ENCODE results near the gene CLSTN2.

Gene CLSTN2

DNA sequence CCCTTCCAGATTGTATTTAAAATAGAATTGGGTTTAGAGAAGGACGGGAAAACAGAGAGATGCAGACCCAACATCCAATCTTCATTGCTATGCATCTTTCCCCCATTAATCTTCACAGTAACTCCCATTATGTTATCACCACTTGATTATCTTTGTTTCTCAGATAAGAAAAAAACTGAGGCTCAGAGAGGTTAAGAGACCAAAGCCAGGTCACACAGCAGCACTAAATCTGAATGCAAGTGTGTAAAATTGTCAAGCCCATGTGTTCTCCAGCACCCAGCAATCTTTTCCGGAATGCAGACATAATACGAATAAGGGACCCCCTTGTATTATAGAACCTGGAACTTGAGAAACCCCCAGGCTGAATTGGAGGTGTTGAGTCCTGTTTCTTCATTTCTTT is 662.4 kb downstream of the CLSTN2 start:
- no peak overlapping the region for H3K4me3 ChIP-seq (ENCODE audit: low read depth, low read length)
- no peak for DNase-seq (ENCODE audit: low read depth)
- TF ChIP-seq, protein P1, sequence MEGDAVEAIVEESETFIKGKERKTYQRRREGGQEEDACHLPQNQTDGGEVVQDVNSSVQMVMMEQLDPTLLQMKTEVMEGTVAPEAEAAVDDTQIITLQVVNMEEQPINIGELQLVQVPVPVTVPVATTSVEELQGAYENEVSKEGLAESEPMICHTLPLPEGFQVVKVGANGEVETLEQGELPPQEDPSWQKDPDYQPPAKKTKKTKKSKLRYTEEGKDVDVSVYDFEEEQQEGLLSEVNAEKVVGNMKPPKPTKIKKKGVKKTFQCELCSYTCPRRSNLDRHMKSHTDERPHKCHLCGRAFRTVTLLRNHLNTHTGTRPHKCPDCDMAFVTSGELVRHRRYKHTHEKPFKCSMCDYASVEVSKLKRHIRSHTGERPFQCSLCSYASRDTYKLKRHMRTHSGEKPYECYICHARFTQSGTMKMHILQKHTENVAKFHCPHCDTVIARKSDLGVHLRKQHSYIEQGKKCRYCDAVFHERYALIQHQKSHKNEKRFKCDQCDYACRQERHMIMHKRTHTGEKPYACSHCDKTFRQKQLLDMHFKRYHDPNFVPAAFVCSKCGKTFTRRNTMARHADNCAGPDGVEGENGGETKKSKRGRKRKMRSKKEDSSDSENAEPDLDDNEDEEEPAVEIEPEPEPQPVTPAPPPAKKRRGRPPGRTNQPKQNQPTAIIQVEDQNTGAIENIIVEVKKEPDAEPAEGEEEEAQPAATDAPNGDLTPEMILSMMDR (IDR thresholded peaks at IDR 0.05; ENCODE audit: insufficient read depth, low read depth, low read length, missing control alignments), result no peak

DNA sequence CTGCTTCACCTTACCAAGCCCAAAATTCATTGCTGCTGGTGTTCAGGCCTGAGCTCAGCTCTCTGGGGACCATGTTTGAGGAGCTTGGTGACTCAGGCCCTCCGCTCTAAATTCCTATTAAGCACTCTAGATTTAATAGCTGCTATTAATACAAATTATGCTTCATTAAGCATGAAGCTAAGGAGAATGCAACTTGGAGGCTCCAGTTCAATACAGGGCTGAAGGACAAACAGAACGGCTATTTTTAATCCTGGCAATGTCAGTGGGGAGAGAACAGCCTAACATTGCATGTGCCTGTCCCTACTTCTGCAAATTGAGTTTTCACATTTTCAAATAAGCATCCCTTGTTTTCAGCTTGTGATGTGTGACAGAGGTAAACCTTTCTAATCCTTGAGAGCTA is 662.8 kb downstream of the CLSTN2 start:
- no peak for DNase-seq (ENCODE audit: low read depth)
- H3K4me3 ChIP-seq (ENCODE audit: low read depth, low read length), result no peak overlapping the region
- TF ChIP-seq, protein P1 (IDR thresholded peaks at IDR 0.05; ENCODE audit: insufficient read depth, low read depth, low read length, missing control alignments), result no peak

DNA sequence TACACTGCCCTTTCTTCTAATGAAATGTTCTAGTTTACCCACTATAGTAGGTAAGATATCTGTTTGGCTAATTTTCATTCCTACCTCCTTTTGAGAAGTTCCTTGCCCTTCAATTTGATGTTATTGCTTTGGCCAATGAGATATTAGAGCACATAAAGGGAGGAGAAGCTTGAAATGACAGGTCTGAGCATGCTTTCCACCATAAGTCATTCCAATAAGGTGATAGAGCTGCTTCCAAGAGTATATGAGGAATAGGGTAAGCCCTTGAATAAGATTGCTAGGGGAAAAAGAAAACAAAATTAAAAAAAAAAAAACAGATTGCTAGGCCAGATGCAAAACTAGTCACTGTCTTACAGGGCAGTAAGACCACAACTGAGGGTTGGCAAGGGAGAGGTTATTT is 664.0 kb downstream of the CLSTN2 start:
- TF ChIP-seq, protein P1 (IDR thresholded peaks at IDR 0.05; ENCODE audit: insufficient read depth, low read depth, low read length, missing control alignments), result no peak
- DNase-seq (ENCODE audit: low read depth), result no peak
- no peak overlapping the region for H3K4me3 ChIP-seq (ENCODE audit: low read depth, low read length)

GRCh38 chr3:140599496-140599895 is 664.5 kb downstream of the CLSTN2 start:
- no peak overlapping the region for H3K4me3 ChIP-seq (ENCODE audit: low read depth, low read length)
- TF ChIP-seq, protein P1 (IDR thresholded peaks at IDR 0.05; ENCODE audit: insufficient read depth, low read depth, low read length, missing control alignments), result no peak
- DNase-seq (ENCODE audit: low read depth), result no peak

GRCh38 chr3:140601881-140602280 is 666.9 kb downstream of the CLSTN2 start:
- TF ChIP-seq, protein P1 (IDR thresholded peaks at IDR 0.05; ENCODE audit: insufficient read depth, low read depth, low read length, missing control alignments), result no peak
- DNase-seq (ENCODE audit: low read depth), result no peak

DNA sequence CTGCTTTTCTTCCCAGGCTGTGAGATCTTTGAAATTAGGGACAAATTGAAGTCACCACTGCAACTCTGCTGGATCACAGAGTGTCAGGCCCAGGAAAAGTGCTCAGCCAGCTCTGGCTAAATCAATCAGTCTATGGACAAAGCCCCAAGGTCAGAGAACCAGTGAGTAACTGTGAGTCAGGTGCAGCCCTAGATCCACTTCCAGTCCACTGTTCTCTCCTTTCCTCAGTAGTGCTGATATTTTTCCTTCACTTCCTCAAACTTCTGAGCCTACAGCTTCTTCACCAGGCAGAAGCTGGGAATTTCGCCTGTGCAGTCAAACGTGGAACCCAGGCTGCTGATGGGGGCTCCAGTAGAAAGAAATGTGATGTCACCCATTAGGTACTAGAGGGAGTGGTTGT is 667.8 kb downstream of the CLSTN2 start:
- H3K4me3 ChIP-seq (ENCODE audit: low read depth, low read length), result no peak overlapping the region
- TF ChIP-seq, protein P1 (IDR thresholded peaks at IDR 0.05; ENCODE audit: insufficient read depth, low read depth, low read length, missing control alignments), result no peak
- no peak for DNase-seq (ENCODE audit: low read depth)

More at GRCh38 chr3:140601881-140602280, 666.9 kb downstream of the CLSTN2 start:
- H3K4me3 ChIP-seq (ENCODE audit: low read depth, low read length), result no peak overlapping the region

- DNase-seq (ENCODE audit: low read depth), result no peak
- TF ChIP-seq, protein P1 (IDR thresholded peaks at IDR 0.05; ENCODE audit: insufficient read depth, low read depth, low read length, missing control alignments), result no peak
- H3K4me3 ChIP-seq (ENCODE audit: low read depth, low read length), result no peak overlapping the region
These were observed 668.8 kb downstream of the CLSTN2 start for GRCh38 chr3:140603766-140604165.
